T1000 (cell line): ENCODE data around the gene PCSK1.

Experiments
- DNase-seq: peaks from one replicate; lab custom pipeline; 2025; ENCODE audit warnings: mixed read lengths; lab: John Stamatoyannopoulos, UW

PCSK1 gene

DNA sequence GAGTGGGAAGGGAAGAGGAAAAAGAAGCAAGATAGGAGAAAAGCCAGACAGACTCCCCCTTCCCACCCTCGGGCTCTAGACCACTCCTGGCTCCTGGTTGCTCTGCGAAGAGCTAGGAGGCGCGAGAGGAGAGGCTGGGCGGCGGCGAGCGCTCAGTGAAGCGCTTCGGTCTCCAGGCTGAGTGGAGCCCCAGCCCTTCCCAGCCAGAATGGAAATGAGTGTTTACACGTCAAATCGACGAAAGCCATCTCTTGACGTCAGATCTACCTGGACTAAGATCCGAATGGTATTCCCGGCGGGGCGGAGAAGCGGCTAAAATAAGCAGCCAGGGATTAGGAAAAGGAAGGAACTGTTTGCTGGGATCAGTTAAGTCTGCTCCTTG lies at the start of gene PCSK1:
Gene PCSK1, minus strand, starts transcription at position 183 of the 382 bp plus-strand sequence. CDS start 206 bp downstream, outside the sequence.
- no peak for DNase-seq

DNA sequence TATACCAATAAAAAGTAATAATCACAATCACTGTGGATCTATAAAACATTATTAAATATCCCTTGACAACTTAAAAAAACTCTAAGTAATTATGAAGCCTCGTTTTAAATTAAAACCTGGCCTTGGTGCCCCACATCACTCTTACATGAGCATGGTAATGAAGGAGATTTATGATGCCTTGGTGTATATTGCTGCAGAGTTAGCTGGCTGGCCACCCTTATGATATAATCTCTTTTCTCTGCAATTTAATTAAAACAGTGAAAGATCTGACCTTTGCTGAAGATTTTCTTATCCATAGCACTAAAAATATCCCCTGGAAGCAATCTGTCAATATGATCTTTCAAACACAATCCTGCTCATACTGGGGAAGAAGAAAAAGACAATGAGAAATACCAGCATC lies 48.8 kb upstream of the PCSK1 start:
- DNase-seq = no peak

DNA sequence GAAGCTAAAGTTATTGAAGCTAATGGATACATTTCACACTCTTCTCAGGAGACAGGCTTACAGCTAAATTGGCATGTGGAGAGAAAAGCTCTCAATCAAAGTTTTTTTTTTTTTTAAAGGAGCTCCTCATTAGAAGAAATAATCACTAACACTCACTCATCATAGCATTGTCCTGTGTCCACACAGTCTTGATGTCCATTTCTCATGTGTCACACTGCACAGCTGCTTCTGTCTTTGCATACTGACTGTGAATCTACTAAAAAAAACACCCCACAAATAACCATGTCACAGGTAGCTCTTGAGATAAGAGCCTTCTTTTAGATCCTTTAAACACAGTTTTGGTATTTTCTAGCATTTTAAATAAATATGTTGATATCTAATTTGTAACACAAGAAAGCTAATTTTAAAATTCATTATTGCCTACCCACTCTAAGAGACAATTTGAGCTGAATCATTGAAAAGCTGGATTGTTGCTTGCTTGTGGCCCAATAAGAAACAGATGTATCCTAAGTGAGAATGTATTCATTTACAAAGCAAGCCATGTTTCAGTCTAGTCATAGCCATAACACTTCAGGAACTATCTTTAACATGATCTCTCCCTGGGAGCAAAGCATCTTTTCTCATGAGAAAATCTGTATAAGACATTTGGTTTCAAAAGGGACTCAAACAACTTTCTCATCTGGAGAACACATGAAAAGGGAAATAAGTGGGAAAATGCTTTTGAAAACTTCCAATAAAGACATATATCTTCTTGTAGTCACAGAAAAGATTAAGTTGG lies 48.1 kb upstream of the PCSK1 start:
- DNase-seq = no peak

DNA sequence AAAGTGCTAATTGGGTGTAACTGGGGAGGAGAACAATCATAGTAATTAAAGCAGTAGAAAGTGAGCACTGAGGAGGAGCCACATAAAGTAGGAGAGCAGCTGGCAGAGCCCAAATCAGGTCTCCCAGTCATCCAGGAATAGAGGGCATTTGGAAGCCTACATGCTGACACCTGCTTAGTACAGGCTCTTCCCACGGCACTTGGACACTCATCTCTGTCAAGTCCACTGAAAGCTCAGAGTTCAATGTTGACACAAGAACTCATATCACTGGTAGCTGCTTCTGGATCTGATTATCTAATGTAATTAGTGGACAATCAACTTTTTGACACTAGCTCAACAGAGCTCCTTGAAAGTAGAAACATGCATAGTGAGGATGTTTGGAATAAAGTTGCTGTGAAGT lies 45.9 kb upstream of the PCSK1 start:
- DNase-seq = no peak

DNA sequence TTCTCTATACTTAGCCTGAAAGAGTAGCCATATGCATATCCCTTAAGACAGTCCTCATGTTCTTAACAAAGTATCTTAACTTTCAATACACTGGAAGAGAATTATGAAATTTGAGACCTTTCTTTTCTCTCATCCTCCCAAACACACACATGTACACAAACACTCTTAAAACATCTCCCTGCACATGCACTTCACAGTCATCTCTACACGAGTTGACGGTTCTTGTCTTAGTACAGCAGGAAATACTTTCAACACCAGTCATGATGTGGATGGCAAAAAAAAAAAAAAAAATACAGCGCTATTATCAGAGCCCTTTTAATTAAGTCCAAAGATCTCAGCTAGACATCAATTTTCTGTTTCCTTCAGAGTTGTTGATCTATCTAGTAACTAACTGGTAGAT lies 43.6 kb upstream of the PCSK1 start:
- DNase-seq = no peak

DNA sequence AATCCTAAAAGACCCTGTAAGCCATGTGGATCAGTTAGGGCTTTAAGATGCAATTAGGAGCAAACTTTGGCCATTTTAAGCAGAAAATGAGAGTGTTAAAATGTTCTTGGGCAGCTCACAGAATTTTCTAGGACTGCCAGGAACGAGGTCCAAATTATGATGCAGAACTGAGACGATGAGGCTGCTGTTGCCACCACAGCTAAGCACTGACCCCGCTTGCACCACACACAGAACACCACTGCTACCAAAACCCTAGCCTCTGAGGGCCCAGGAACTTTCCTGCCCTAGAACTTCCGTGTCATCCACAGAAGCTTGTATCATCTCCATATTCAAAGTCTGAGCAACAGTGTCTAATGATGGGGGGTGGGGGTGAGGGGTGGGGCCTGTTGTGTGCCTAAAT lies 41.0 kb upstream of the PCSK1 start:
- no peak for DNase-seq

DNA sequence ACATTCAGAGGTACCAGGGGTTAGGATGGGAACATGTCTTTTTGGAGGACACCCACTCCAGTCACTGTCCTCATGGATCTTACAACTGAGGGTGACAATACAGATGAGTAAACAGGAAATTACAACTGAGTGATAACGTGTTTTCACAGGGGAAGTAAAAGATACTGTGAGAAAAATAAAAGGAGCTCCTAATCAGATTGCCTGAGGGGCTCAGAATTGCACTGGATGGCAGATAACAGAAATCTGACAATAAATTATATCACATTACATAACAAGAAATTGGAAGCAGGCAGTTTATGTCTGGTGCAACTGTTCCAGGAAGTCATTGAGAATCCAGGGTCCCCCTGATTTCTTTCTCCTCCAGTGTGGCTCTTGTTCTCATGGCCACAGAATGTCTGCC lies 40.1 kb upstream of the PCSK1 start:
- DNase-seq = no peak

DNA sequence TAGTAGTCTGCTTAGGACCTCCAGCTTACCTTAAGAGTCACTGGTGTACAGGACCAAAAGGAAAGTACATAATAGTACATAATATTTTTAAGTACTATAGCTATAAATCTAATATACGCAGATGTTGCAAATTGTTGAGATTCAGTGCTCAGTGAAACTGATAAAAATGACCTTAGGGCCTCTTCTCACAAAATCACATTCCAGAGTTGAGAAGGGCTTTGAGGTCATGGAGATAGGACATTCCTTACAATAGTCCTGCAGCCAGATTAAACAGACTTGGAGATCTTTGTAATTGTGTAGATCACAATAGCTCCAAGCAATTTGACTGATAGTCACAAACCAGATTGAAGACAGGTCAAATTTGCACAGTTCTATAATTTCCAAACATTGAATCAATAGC lies 37.7 kb upstream of the PCSK1 start:
- no peak for DNase-seq

DNA sequence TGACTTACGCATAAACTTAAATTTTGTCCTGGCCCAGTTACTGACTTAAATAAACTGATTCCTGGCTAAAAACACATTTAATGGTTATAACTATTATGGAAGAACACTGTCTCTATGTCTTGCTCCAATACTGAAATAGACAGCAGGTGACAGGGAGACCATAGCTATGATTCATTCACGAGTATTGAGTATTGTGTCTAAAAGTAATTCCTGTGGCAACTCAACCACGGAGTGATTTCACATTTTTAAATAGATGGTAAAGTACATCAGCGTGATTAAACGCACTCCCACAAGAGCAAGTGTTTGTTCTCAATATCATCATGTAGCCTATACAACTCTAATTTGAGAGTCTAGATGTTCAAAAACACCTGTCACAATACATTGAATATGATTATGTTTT lies 35.9 kb upstream of the PCSK1 start:
- no peak for DNase-seq

DNA sequence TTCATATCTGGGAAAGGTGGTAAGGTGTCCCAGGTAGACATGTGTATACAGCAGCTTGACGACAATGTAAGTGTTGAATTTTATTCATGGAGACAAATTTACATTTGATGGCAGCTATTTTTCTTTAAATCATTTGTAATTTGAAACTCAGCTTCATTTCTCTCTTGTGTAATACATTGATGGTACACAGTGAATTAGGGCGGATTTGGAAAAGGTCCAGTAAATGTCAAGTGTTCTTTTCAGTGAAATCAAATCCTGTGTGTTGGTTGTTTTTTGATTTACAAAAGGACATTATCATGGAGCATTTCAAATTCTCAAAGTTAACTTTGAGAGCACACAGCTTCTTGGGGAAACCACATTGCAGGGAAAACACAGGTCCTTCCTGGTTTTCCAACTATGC lies 30.0 kb upstream of the PCSK1 start:
- no peak for DNase-seq

DNA sequence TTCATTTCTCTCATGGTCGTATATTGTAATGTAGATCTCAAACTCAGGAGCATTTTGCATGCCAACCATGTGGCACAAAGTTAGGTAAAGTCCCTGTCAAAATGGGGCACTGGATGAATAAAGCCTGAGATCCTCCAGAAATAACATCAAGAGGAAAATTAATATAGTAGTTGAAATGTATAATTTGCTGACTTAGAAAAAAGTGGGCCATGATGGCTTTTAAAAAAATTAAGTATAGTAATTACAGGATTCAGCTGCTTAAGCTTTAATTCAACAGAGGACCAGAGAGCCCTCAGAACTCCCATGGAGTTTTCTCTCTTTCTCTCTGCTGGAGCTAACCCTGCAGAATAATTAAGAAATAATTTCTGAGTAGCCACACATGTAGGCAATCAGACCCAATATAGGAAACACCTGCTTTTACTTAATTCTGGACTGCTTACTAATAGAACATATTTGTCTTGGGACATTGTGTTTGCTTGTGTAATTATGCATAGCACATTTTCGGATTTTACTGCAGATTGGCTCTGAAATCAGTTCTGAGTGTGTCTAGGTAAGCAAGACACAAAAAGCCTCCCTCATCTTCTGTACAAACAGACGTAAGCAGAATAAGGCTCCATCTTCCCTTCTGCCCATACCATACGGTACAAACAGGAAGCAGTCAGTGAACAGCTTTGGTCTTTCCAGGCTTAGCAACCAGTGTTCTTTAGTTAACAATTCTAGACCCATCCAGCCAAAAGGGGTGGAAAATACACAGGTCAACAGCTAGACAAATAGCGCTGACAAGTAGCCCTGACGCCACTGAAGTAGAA lies 26.5 kb upstream of the PCSK1 start:
- no peak for DNase-seq

DNA sequence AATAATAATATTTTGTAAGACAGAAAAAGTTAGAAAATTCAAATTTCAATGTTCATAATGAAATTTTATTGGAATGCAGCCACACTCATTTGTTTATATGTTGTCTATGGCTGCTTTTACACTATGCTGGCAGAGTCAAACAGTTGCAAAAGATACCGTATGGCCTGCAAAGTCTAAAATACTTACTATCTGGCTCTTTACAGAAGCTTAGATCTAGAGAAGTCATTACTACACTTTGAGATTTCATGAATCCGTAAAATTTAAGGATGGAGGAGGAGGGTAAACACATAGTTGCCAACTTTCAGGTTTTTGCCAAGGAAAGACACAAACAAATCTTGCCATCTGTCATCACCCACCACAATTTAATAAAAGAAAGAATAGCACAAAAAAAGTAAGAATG lies 25.1 kb upstream of the PCSK1 start:
- DNase-seq = no peak

DNA sequence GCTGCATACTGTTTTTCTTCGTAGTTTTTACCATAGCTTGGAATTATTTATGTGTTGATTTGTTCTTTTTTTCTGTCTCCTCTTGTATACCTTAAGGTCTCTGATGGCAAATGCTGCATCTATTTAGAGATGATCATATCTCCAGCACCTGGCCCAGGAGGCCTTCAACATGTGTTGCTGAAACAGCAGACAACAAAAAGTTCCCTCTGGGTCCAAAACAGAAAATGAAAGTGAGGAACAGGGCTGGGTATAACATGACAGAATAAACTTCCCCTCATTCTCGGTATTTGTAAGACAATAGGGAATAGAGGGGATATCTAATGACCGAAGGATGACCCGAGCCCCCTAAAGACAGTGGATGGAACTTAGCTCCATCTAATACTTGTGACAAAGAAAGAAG lies 22.7 kb upstream of the PCSK1 start:
- no peak for DNase-seq

DNA sequence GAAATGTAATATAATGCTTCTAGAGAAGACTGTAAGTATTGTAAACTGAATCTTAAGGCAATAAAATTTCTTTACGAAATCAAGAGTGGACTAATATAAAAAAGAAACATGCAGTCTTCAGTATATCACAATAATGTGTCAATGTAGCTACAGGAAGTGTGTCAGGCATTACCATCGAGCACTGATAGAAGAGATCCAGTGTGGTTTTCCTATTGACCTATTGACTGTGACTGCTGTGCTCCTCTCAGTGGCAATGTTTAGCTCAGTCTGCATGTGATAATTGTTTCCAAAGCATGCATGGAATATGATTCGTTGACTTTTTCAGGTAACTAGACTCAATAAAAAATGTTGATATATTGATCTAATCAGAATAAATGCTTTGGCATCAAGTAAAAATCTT lies 20.3 kb upstream of the PCSK1 start:
- no peak for DNase-seq

DNA sequence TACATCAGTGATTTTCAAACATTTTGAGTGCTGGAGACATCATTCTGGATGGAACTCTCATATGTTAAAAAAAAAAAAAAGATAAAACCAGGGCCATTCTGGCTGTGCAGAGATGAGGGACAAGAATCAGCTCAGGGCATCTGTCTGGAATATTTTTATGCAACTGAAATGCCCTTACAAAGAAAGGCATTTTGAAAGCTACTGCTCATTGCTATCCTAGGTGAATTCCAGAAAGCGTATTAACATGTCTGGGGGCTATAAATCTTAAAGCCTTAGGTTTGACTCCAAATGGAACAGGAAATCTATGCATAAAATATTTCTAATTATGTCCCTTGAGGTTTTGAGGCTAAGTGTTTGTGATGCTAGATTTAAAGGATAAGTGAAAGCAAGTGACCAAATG lies 14.9 kb upstream of the PCSK1 start:
- no peak for DNase-seq

DNA sequence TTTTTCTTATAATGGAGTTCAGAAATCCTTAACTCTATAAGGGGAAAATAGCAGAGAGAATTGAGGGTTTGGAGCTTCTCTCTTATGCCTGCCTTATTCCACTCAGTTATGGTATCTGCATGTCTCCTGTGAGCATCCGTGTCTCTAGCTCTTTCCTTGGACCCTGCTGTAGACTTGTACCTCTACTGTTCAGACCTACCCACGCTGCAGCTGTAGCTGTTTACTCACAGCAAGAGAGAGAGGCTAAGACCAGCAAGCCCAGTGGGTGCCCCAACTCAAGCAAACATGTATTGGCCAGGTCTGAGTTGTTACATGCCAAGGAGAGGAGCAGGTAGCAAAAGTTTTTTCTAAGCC lies 7.1 kb upstream of the PCSK1 start:
- DNase-seq = no peak

DNA sequence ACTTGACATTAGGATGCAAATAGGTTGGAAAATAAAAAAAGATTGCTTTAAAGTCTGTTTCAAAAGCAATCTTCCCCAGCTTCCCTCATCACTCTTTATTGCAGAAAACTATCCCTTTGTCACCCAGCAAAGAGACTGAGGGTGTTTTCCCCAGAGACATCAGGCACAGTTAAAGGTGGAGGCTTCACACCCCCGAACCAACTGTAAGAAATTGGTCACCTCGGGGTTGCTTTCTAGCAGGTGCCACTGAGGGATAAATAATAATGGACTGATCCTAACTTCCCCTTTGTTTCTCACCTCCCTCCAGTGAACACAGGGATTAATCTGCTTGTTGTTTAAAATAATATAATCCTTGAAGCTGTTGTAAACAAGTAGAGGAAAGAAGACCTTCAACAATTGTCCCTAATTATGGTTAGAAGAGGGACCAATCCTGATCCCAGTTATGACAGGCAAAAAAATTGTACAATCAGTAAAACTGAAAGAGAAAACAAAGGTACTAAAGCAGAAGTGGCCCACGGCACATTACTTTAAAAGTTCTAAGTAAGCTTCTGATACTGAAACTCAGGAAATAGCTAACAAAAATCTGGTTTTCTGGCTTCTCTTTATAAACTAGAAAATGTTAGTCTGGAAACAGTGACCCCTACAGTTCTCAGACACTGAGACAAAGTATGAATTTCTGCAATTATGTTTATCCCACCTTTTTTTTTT lies 6.6 kb upstream of the PCSK1 start:
- no peak for DNase-seq

DNA sequence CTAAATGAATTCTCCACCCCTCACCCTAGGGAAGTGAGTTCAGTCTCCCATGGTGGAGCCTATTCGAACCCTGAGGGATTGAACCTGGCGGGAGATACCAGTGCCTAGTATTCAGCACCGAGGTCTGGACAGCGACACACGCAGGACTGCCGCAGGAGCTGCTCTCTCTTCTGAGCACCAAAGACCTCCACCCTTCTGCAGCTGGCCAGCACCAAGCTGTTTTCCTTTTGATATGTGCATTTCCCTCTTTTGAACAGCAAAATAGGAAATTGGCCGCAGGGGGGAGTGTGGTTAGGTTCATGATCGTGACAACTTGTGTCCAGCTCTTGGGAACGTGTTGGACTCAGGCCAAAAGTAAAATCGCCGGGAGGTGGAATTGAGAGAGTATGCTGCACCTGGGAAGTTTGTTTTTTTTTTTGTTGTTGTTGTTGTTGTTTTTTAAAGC lies 1.2 kb upstream of the PCSK1 start:
- peak; percentile 55 for DNase-seq

DNA sequence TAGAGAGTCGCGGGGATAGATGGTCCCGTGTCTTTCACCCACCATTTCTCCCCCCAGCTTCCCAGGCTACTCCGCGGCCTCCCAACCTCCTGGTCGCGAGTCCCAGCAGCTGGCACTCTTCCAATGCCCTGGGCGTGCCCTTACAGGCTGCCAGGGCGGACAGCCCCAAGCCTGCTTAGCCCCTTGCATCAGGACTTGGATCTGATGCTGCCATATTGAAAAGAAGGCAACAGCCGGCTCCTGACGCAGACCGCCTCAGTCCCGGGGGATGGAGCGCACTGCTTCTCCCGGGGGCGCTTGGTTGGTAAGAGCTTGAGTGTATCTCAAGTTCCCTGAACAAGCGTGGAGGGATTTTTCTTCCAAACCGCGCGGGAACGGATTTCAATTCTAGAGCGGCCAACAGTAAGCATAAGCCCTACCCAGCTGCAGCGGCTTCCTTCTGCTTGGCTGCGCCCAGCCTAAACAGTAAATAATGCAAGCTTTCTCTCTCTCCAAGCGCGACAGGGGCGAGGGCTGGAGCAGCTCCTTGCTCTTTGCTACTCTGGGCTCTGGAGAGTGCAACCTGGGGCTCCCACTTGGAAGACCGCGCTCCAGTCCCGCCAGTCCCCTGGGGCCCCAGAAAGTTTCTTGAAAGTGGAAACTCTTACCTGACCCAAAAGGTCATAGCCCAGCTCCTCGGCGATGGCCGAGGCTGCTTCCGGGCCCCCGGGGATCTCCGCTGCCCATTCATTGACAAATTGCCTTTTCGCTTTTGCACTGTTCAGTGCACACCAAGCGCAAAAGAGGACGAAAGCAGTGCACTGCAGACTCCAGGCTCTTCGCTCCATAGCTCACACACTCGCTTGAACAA lies 607 bp downstream of the PCSK1 start:
- no peak for DNase-seq

DNA sequence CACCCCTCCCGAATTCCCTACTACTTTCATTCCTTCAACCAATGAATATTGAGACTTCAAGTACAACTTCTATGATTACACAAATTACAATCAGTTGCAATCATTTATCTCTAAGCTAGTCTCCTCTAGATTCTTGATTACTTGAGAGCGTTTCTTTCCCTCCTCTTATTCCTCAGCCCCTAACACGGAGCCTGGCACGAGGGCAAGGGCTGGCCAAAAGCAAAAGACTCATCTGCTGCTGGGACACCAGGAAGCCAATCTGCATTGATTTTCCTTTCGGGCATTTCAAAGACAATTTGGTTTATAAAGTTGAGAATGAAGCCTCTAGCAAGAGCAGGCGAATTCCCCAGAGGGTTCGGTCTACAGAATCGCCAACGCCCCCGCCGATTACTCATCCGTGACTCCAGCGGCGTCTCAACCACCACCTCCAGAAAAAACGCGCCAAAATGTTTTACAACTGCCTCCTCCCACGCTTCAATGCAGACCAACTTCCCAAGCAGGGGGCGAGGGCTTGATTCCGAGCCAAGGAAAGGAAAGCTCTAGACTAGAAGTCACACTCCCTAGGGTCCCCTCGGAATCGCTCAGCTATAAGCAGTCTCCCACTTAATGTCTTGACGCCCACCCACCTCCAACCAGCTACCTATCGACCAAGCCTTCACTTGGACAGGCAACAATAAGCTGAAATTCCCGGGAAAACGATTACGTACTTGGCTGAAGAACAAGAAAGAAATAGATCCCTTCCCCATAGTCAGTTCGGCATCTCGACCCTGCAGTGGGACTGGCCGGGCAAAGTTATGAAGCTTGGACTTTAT lies 1.5 kb downstream of the PCSK1 start:
- no peak for DNase-seq

DNA sequence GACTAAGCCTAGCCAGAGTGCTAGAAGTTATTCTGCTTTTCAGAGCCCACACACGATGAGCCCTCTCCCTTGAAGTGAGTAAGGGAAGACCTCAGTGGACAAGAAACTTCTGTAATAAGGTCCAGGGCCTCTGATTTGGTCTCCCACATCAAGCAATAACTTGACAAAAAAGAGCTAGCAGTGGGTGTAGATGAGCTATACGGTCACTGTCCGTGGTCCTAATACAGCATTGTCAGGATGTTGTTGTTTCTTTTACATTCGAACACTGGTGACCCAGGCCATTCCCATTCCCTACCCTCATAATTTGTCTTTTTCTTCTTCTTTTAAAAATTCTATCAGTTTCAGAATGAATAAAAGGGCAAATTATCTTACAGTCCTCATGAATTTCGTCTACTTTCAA lies 5.2 kb downstream of the PCSK1 start:
- DNase-seq = no peak
